AG04449 (cell line): ENCODE measurements around the gene CISTR.

Experiments used
- CTCF ChIA-PET: fragments of 350-600 bp; formaldehyde crosslinking; extraction: SDS; loops from one replicate; lab custom pipeline; 2021; ENCODE audit warnings: antibody characterized with exemption; lab: Yijun Ruan, JAX
- POLR2A ChIA-PET: fragments of 400-600, 350-600 bp; formaldehyde crosslinking; extraction: SDS; loops from one replicate; lab custom pipeline; 2020; ENCODE audit warnings: antibody characterized with exemption, inconsistent platforms; lab: Yijun Ruan, JAX
- DNase-seq: peaks from one replicate; pipeline ENCODE4 v3.0.0-alpha.2; 2010; ENCODE audit warnings: low read depth, low spot score
- H3K4me3 ChIP-seq: 2 replicates; pipeline ENCODE4 v1.5.1; 2011; ENCODE audit warnings: low read depth, mild to moderate bottlenecking, control low read depth, low read length
- TF ChIP-seq, protein P1 (sequence below): IDR thresholded peaks from one replicate; pipeline ENCODE4 v1.5.1; 2011; ENCODE audit warnings: mild to moderate bottlenecking, moderate library complexity, low read length, control low read depth, inconsistent platforms; ENCODE audit not compliant: insufficient read depth; ENCODE audit errors: missing control alignments

Gene CISTR

DNA sequence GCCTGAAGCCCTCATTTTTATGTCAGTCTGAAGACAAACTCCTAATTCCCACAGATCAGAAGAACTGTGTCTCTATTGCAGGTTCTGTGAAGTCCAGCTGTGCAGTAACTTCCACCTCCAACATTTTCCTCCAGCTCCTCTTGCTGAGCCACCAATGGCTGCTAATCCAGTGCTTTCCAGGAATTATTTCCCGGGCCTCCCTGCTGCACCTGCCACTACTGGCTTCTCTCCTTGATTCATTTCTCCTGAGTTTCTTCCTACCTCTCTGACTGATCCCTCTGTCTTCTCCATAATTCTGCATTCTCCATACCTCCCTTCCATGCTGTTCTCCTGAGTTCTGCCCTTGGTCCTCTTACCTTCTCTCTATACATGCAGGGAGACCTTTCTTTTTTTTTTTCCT is 45.7 kb downstream of the CISTR start:
- ChIA-PET POLR2A (interaction anchor here (0.7 kb wide), 1 partner anchor 90 kb away, joined by 4 read pairs; no protein-coding TSS in a partner anchor), CTCF (interaction anchor here (0.8 to 10.0 kb wide), 3 partner anchors 10 to 63 kb away, joined by 3 to 941 read pairs (median 4); partner anchors contain the start of gene CALCOCO1)

DNA sequence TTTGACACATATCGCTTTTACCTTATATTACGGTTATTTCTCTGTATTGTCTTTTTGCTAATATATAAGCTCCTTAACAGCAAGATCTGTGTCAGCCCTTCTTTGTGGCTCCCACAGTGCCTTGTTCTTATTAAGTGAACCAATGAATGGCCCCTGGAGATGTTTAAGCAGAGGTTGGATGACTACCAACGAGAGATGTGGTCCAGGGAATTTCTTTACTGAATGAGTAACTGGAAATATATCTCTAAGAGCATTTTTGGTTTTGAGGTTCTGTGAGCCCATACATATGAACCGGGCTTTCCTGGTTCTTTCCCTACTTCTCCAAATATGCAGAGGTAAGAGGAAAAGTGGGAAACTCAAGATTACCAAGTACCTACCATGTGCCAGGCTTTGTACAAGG is 48.0 kb downstream of the CISTR start:
- no peak overlapping the region for H3K4me3 ChIP-seq
- ChIA-PET POLR2A (no interaction called here), CTCF (interaction anchor here (0.9 to 10.0 kb wide), 12 partner anchors 10 to 512 kb away, joined by 4 to 941 read pairs (median 8); partner anchors contain the start of genes CALCOCO1 and CISTR)
- TF ChIP-seq, protein P1, sequence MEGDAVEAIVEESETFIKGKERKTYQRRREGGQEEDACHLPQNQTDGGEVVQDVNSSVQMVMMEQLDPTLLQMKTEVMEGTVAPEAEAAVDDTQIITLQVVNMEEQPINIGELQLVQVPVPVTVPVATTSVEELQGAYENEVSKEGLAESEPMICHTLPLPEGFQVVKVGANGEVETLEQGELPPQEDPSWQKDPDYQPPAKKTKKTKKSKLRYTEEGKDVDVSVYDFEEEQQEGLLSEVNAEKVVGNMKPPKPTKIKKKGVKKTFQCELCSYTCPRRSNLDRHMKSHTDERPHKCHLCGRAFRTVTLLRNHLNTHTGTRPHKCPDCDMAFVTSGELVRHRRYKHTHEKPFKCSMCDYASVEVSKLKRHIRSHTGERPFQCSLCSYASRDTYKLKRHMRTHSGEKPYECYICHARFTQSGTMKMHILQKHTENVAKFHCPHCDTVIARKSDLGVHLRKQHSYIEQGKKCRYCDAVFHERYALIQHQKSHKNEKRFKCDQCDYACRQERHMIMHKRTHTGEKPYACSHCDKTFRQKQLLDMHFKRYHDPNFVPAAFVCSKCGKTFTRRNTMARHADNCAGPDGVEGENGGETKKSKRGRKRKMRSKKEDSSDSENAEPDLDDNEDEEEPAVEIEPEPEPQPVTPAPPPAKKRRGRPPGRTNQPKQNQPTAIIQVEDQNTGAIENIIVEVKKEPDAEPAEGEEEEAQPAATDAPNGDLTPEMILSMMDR, result no peak
- DNase-seq, result peak; percentile 19

More for the DNA sequence above, 45.7 kb downstream of the CISTR start:
- TF ChIP-seq, protein P1, result no peak
- no peak overlapping the region for H3K4me3 ChIP-seq
- DNase-seq, result no peak

DNA sequence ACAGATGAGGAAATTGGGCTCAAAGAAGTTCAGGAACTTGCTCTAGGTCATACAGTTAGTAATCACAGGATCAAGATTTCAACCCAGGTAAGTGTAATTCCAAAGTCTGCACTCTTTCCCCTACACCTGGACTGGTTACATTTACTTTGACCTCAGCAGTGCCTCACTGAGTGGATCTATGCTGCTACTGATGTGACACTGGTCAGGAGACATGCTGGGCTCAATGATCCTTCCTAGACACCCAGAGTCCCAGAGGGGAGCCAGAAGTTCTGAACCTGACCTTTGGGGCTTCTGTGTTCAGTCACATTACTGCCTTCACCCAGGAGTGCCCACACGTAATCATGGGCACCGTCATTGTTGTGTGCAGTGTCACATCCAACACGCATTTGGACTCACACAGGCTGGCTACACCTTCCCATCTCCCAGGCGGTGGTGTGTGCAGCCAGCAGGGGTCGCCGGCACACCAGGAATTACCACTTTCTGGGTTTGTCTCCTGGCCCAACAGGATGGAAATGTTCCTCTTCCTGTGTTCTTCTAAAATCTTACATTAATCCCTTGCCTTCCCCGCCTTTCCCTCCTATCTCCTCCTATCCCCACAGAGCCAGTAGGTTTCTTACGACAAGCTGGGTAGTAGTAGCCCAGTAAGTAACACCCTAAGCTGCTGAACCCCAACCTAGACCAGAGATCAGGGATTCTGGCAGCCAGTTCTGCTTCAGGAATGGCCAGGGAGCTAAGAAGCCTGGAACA is 50.1 kb downstream of the CISTR start:
- H3K4me3 ChIP-seq, result no peak overlapping the region
- no peak for DNase-seq
- CTCF ChIA-PET, result interaction anchor here (0.6 to 10.0 kb wide), 34 partner anchors 8 to 651 kb away, joined by 3 to 941 read pairs (median 5); partner anchors contain the start of genes CALCOCO1 and CISTR
- TF ChIP-seq, protein P1, result peak; percentile 96
- POLR2A ChIA-PET, result no interaction called here

DNA sequence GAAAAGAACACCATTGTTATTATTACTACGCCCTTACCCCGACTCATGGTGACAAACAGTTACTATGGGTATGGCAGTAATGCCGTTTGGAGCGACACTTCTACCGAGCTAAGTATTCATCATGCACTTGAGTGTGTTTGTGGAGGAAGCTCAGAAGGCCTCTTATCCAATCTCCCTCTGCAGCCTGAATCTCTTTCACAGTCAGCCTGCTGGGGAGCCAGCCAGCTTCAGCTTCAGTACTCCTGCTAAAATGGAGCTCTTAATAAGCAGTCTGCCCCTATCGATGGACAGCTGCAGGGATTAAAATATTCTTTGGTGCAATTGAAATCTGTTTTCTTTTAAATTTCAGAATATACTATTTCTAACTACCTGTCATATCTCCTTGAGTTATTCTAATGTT is 51.2 kb downstream of the CISTR start:
- DNase-seq, result no peak
- CTCF ChIA-PET, result interaction anchor here (0.7 to 18.4 kb wide), 21 partner anchors 8 to 516 kb away, joined by 3 to 635 read pairs (median 6); partner anchors contain the start of gene CISTR
- TF ChIP-seq, protein P1, result no peak
- no peak overlapping the region for H3K4me3 ChIP-seq
- POLR2A ChIA-PET, result interaction anchor here (0.8 kb wide), 1 partner anchor 43 kb away, joined by 3 read pairs; no protein-coding TSS in a partner anchor

DNA sequence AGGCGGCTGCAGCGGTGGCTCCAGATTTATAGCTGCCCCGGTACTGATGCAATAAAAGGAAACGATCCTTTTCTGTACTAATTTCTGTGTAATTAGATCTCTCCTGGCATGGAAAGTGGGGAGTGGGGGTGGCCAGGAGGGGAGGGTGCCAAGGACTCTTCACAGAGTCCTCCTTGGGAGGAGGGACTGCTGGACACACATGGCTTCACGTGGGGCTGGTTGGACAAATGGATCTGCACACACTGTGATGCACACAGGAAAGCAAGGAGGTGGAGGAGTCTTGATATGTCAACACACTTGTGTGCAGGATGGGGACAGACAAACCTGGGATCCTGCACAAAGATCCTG is 52.1 kb downstream of the CISTR start:
- ChIA-PET CTCF (interaction anchor here (0.8 to 18.4 kb wide), 24 partner anchors 9 to 517 kb away, joined by 3 to 635 read pairs (median 5); partner anchors contain the start of gene CISTR), POLR2A (interaction anchor here (1.0 kb wide), 1 partner anchor 32 kb away, joined by 3 read pairs; no protein-coding TSS in a partner anchor)
- DNase-seq, result no peak
- H3K4me3 ChIP-seq, result no peak overlapping the region
- TF ChIP-seq, protein P1, result no peak

DNA sequence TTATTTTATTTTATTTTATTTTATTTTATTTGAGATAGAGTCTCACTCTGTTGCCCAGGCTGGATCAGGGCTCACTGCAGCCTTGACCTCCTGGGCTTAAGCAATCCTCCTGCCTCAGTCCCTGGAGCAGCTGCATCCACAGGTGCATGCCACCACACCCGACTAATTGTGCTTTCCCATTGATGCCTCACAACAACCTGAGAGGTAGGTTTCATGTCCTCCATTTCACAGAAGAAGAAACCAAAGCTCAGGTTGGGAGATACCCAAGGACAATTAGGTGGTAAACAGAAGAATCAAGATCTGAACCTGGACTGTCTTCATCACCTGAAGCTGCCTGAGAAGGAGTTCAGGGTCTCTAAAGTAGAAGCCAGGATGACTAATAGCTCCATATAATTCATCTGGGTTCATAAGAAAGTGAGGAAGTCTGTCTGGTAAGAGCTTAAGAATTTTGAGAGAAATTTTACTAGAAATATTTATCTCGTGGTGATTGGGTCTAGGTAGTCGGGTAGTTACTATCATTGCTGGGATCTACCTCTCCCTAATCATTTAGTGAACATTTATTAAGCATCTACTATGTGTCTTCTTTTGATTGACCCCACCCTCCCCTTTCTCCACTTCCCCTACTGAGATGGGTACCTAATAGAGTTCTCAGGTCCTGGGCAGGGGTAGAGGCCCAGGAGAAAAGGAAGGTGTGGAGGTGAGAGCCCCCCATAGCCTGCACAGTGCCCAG is 52.7 kb downstream of the CISTR start:
- TF ChIP-seq, protein P1, result no peak
- no peak for DNase-seq
- ChIA-PET POLR2A (interaction anchor here (1.0 kb wide), 1 partner anchor 32 kb away, joined by 3 read pairs; no protein-coding TSS in a partner anchor), CTCF (interaction anchor here (0.6 to 18.4 kb wide), 21 partner anchors 9 to 515 kb away, joined by 3 to 635 read pairs (median 5); partner anchors contain the start of genes ATP5MC2 and CISTR)
- H3K4me3 ChIP-seq, result no peak overlapping the region
